T-helper 9 cell (primary cell): ENCODE data around the gene NSD1.

Experiments used
- DNase-seq: peaks from one replicate; pipeline ENCODE4 v3.0.0-alpha.2; 2020

Gene NSD1

DNA sequence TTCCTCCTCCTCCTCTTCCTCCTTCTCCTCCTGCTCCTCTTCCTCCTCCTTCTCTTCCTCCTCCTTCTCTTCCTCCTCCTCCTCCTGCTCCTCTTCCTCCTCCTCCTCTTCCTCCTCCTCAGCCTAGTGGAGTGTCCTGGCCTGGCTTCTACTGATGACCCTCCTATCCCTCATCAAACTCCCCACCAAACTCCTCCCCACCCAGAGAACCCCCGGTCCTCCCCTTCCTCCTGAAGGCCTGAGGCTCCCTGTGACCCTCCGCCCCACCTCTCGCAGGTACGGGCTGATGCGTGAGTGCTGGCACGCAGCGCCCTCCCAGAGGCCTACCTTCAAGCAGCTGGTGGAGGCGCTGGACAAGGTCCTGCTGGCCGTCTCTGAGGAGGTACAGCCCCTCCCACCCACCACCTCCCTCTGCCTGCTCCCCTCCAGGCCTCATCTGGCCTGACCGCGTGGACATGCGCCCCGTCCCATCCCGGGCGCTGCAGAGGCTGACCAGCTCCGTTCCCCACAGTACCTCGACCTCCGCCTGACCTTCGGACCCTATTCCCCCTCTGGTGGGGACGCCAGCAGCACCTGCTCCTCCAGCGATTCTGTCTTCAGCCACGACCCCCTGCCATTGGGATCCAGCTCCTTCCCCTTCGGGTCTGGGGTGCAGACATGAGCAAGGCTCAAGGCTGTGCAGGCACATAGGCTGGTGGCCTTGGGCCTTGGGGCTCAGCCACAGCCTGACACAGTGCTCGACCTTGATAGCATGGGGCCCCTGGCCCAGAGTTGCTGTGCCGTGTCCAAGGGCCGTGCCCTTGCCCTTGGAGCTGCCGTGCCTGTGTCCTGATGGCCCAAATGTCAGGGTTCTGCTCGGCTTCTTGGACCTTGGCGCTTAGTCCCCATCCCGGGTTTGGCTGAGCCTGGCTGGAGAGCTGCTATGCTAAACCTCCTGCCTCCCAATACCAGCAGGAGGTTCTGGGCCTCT lies 36.3 kb upstream of the NSD1 start:
- no peak for DNase-seq

DNA sequence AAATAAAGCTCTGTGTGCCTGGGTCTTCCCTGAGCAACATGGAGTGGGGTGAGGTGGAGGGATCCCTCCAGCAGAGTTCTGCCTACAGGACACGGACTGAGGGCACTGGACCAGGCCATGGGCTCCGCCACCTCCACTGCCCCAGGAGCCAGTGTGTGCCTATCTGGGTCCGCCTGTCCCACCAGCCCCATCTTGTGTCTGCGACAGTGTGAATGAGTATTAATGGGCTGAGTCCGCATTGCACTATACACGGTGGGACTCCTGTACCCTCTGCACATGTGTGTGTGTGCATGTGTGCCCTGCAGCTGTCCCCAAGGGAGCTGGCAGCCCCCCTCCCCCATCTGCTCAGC lies 35.5 kb upstream of the NSD1 start:
- DNase-seq, result no peak

DNA sequence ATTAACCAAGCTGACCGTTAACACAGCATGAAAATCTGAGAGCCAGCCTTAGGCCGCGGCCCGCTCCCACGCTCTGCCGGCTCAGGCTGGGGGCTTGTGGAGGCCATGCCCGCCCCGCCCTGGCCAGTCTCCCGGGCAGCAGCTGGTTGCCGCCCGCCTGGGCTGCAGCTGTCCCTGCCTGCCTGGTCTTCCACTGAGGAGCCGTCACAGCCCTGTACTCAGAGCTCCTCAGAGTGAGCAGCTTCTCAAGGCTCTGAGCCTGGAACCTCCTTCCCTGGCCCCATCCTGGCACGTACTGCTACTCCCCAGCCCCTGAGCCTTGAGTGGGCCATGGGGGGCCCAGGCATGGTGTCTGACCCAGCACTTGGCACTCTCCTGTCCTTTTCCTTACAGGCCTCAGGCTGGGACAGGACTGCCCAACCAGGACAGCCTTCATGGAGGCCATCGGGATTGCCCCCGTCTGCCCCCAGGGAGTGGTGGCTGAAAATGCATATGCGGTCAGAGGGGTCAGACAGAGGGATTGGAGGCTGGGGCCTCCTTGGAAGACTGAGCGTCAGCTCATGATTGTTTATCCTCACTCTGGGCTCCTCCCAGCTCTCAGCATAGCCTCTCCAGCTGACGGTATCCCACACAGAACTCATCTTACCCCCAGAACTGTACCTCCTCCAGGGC lies 35.0 kb upstream of the NSD1 start:
- DNase-seq, result no peak

- DNase-seq, result no peak
Observed at GRCh38 chr5:177099422-177100093, 34.0 kb upstream of the NSD1 start.

DNA sequence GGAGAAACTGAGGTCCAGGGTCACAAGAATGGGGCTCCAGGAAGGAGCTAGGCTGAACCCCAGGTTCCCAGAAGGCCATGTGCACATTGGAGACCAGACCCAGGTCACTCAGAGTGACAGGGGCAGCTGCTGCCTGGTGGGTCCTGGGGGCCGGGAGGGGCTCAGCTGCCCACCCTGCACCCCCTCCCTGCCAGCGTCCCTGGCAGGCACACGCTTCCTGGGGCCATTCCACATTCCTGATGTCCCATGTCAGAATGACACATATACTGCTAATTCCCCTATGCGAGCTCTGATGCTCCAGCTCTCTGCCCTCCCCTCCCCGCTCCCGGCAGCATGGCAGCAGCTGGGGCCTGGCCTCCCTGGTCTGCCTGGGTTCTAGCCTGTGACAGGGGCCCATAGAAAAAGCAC lies 32.9 kb upstream of the NSD1 start:
- no peak for DNase-seq

DNA sequence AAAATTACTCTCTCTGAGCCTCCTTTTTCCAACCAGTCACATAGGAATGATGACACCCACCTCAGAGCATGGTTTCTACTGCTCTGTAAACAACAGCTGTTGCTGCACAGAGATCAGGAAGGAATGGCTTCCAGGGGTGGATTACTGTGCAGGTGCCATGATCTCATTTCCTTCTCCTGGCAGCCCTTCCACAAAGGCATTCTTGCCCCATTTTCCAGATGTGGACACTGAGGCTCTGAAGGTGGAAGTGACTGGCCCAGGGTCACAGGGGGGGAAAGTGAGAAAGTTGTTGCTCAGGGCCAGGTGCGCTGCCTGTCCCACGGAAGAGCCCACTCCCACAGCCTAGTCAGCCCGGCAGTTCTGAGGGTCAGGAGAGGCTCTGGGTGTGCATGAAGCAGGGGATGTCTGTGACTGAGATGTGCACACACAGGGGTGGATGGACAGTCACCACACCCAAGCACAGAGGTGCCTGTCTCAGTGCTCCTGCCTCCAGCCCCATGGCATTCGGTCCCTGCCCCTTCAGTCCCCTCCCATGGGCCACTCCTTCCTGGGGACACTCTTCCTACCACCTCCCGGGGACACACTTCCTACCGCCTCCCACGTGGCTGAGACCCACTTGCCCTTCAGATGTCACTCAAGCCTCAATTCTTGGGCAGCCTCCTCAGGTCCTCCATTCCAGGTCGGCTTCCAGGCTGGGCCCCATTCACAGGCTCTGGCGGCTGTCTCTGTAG lies 29.9 kb upstream of the NSD1 start:
- no peak for DNase-seq

DNA sequence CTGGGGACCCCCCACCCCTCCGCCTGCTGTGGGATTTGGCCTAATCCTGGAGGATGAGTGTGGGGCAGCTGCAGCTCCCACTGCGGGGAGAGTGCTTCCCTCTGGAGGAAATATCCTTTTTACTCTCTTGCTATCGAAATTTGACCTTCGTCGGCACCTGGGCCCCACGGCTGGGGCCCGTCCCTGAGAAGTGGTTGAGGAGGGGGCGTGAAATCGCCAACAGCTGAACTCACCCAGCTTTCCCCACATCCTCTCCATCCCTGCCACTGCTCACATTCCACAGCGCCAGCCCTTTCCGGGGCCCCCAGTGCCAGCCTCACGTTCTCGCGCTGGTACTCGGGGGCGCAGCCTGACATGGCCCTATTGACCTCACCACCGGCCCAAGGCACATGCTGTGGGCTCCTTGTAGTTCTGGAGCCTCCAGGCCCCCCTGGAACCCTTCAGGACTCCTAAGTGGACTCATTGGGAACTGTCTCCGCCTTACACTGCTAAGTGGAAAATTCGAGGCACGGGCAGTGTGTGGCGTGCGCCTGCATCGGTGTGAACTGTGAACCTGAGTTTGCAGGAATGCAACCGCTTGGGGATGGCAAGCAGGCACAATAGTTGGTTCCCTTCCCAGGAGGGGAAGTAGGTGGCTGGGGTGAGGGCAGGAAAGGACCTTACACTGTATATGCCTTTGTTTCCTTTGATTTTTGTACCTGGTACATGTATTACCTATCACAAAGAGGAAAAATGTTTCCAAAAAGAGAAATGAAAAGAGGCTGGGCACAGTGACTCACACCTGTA lies 27.7 kb upstream of the NSD1 start:
- DNase-seq, result no peak

- no peak for DNase-seq
Observed at GRCh38 chr5:177107159-177107558, 26.4 kb upstream of the NSD1 start.

- DNase-seq, result no peak
Observed at GRCh38 chr5:177109810-177110209, 23.8 kb upstream of the NSD1 start.

DNA sequence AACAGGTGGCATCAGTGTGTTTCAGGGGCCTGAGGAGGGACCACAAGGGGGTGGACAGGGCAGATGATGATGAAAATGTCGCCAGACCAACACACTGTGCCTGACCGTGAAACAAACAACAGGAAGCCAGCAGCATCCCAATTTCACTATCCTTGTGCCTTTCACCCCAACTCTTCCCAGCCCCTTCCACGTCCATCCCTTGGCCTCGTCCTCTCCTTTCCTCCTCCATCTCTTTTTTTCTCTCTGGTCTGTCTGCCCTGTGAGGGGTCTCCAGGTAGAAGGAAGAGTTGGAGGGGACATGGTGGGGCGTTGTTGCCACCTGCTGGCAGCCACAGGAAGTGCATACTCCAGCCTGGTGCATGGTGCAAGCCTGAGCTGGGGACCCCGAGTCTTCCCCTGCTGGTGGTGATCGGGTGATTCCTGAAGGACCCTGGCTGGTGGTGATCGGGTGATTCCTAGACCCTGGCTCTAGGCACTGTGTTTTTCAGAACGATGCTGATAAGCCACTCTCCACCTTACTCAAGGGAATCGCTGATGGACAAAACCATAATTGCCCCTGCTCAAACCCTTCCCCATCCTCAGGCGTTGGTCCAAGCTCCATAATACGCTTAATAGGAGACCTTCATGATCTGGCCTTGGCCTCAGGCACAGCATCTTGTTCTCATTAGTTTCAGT lies 21.7 kb upstream of the NSD1 start:
- DNase-seq, result peak; percentile 51

GRCh38 chr5:177112589-177113220 lies 20.9 kb upstream of the NSD1 start:
- no peak for DNase-seq

GRCh38 chr5:177113566-177114424 lies 19.8 kb upstream of the NSD1 start:
- peak; percentile 75 for DNase-seq

- peak; percentile 67 for DNase-seq
Observed at GRCh38 chr5:177116631-177117373, 16.8 kb upstream of the NSD1 start.

DNA sequence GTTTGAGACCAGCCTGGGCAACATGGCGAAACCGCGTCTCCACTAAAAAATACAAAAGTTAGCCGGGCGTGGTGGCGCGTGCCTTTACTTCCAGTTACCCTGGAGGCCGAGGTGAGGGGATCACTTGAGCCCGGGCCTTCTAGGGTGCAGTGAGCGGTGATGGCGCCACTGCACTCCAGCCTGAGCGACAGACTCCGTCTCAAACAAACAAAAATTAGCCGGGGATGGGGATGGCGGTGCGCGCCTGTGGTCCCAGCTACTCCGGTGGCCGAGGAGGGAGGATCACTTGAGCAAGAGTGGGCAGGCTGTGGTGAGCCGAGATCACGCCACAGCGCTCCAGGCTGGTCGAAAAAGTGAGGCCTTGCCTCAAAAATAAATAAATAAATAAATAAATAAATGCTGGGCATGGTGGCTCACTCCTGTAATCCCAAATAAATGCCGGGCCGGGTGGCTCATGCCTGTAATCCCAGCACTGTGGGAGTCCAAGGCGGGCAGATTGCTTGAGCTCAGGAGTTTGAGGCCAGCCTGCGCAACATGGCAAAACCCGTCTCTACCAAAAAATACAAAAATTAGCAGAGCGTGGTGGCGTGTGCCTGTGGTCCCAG lies 16.0 kb upstream of the NSD1 start:
- DNase-seq, result no peak

GRCh38 chr5:177122566-177122965 lies 11.0 kb upstream of the NSD1 start:
- DNase-seq, result no peak

DNA sequence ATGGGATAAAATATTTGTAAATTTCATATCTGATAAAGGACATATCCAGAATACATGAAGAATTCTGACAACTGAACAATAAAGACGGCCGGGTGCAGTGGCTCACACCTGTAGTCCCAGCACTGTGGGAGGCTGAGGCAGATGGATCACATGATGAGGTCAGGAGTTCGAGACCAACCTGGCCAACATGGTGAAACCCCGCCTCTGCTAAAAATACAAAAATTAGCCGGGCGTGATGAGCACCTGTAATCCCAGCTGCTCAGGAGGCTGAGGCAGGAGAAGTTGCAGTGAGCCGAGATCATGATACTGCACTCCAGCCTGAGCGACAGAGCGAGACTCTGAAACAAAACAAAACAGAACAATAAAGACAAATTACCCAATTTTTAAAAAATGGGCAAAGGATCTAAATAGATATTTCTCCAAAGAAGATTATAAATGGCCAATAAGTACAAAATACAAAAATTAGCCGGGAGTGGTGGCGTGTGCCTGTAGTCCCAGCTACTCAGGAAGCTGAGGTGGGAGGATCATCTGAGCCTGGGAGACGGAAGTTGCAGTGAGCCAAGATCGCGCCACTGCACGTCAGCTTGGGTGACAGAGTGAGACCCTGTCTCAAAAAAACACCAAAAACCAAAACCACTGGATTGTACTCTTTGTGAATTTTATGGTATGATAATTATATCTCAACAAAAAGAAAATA lies 9.6 kb upstream of the NSD1 start:
- no peak for DNase-seq

GRCh38 chr5:177124486-177124991 lies 9.0 kb upstream of the NSD1 start:
- no peak for DNase-seq

- DNase-seq, result no peak
Observed at GRCh38 chr5:177126771-177127170, 6.8 kb upstream of the NSD1 start.
